Omental fat pad (tissue), 4 donors: ENCODE measurements around the gene POMT2. TPM values are rescaled to one million over a fixed set of nuclear protein-coding genes. Genes with fewer than 3 reads are reported as not detected.
"Not testable (repeated sequence)": the region's sequence is repeated elsewhere in the genome, so short reads cannot be mapped to it uniquely, and the experiment has no call there.

Experiments
- ATAC-seq: fragments of 150-250 bp; one replicate; pipeline ENCODE4 v1.9.1; 2016; ENCODE audit warnings: mild to moderate bottlenecking, moderate library complexity; ENCODE audit not compliant: low FRiP score
- DNase-seq: peaks from one replicate; pipeline ENCODE4 v3.0.0-alpha.2; 2019; ENCODE audit warnings: low spot score
- CTCF ChIP-seq, 3 donors: fragments of 450-650 bp; IDR thresholded peaks; one replicate each; pipeline ENCODE4 v1.5.1; 2016 to 2017; ENCODE audit warnings: antibody characterized with exemption in 3 of 3, mild to moderate bottlenecking in 3 of 3, moderate library complexity in 2 of 3
- total RNA-seq, 4 donors: library from RNA; depleted of rRNA; stranded (reverse); fragments of >200 nt; gene quantifications; one replicate each; pipeline ENCODE4 v1.1.0, GENCODE V29; 2016

The POMT2 gene
- total RNA-seq, 4 donors from 2014 or later: 14.3 to 23.3 (median 18.8) TPM

GRCh38 chr14:77340389-77340788 is 19.7 kb upstream of the POMT2 start:
- TF ChIP-seq CTCF (IDR thresholded peaks at IDR 0.05): no peak
- ATAC-seq: no peak
- no peak for DNase-seq

GRCh38 chr14:77339407-77339806 is 18.7 kb upstream of the POMT2 start:
- no peak for TF ChIP-seq CTCF (IDR thresholded peaks at IDR 0.05)
- ATAC-seq (no peak), DNase-seq (no peak)

GRCh38 chr14:77338302-77338701 is 17.6 kb upstream of the POMT2 start:
- DNase-seq (no peak), ATAC-seq (no peak)
- TF ChIP-seq CTCF (IDR thresholded peaks at IDR 0.05): no peak

GRCh38 chr14:77337880-77338279 is 17.2 kb upstream of the POMT2 start:
- no peak for TF ChIP-seq CTCF (IDR thresholded peaks at IDR 0.05)
- no peak for DNase-seq
- ATAC-seq: no peak

- ATAC-seq, DNase-seq: not testable (repeated sequence)
Observed at GRCh38 chr14:77337255-77337654, 16.6 kb upstream of the POMT2 start.

- ATAC-seq: no peak
- no peak for DNase-seq
- TF ChIP-seq CTCF (IDR thresholded peaks at IDR 0.05): no peak
Observed at GRCh38 chr14:77335576-77335975, 14.9 kb upstream of the POMT2 start.

GRCh38 chr14:77329872-77330271 is 9.2 kb upstream of the POMT2 start:
- ATAC-seq (no peak), DNase-seq (no peak)
- TF ChIP-seq CTCF (IDR thresholded peaks at IDR 0.05): no peak

- TF ChIP-seq CTCF (IDR thresholded peaks at IDR 0.05): no peak
- ATAC-seq (no peak), DNase-seq (no peak)
Observed at GRCh38 chr14:77327111-77327510, 6.4 kb upstream of the POMT2 start.
